Measurements from ENCODE around the gene WDTC1. TPM values are rescaled to one million over a fixed set of nuclear protein-coding genes. Genes with fewer than 3 reads are reported as not detected.

Gene WDTC1
- total RNA-seq, 1 experiment from 2014 or later, result 19.0 TPM

- Mint-ChIP-seq H3K4me1 (no peaks in the 10 kb centered on the region), H3K27me3 (ENCODE audit: low read depth) (no peaks in the 10 kb centered on the region), H3K27ac (no peak overlapping the region; a peak in 1 of 7 replicates), H3K36me3 (ENCODE audit: insufficient read depth in 1 of 3, low read depth in 3 of 3) (peaks cover 6 to 12% (median 9%) of the 10 kb centered on the region in 3 experiments; a peak in 5 of 7 replicates), H3K9me3 (peaks cover 6 to 9% of the 10 kb centered on the region in 2 experiments), H3K4me3 (no peak overlapping the region)
- no peaks in the 10 kb centered on the region for H3K79me2 ChIP-seq (ENCODE audit: insufficient read depth, low read length)
- H2BK5ac ChIP-seq (ENCODE audit: insufficient read length, low read length), result no peak overlapping the region
- H2BK12ac ChIP-seq (ENCODE audit: insufficient read length, low read depth, low read length), result no peak overlapping the region
- H3K4me2 ChIP-seq (ENCODE audit: insufficient read depth, insufficient read length, low read length), result no peak overlapping the region
- H3K23me2 ChIP-seq (ENCODE audit: insufficient read length, low read depth, low read length, poor library complexity, severe bottlenecking), result no peaks in the 10 kb centered on the region
- no peak overlapping the region for H3K4ac ChIP-seq (ENCODE audit: low read depth, low read length)
- no peak overlapping the region for H3K9ac ChIP-seq (ENCODE audit: extremely low read depth, insufficient read length, low read length)
- DNase-seq, result no peak
- no CpG with 5 or more reads among the region's 1 CpG for WGBS (ENCODE audit: extremely low coverage, insufficient read length, low lambda C conversion rate)
- no peak overlapping the region for H3T11ph ChIP-seq (ENCODE audit: low read length)
- no peak overlapping the region for H3K27ac ChIP-seq (ENCODE audit: insufficient read length, low read depth, low read length)
- no peak overlapping the region for H3K23ac ChIP-seq (ENCODE audit: insufficient read length, low read depth, low read length)
- H4K8ac ChIP-seq (replicated peaks; ENCODE audit: insufficient read length, low read depth, low read length), result no peak overlapping the region
- H2BK15ac ChIP-seq (ENCODE audit: low read depth, low read length), result no peak overlapping the region
- H4K20me1 ChIP-seq (ENCODE audit: control insufficient read depth, insufficient read depth, insufficient read length), result no peaks in the 10 kb centered on the region
- no peaks in the 10 kb centered on the region for H3K79me1 ChIP-seq (ENCODE audit: insufficient read depth, low read depth, low read length, poor library complexity, severe bottlenecking)
- H3K14ac ChIP-seq (ENCODE audit: insufficient read depth, low read length), result no peak overlapping the region
- H2BK120ac ChIP-seq (ENCODE audit: low read depth, low read length, poor library complexity, severe bottlenecking), result no peak overlapping the region
- no peak overlapping the region for H2AK5ac ChIP-seq (ENCODE audit: insufficient read length, low read length)
- H3K18ac ChIP-seq (ENCODE audit: insufficient read length, low read depth, low read length), result no peak overlapping the region
- H4K91ac ChIP-seq (ENCODE audit: insufficient read length, low read depth, low read length), result no peak overlapping the region
- no peak overlapping the region for H2BK20ac ChIP-seq (ENCODE audit: low read depth, low read length, poor library complexity, severe bottlenecking)
- no peak overlapping the region for H4K5ac ChIP-seq (ENCODE audit: insufficient read length, low read depth, low read length)
- no peak overlapping the region for H2AFZ ChIP-seq (ENCODE audit: low read length)
- no peaks in the 10 kb centered on the region for H3K9me3 ChIP-seq (ENCODE audit: control insufficient read depth, low read depth, low read length)
- no peak for TF ChIP-seq CTCF (conservative IDR thresholded peaks at IDR 0.05)
- H3K4me1 ChIP-seq (ENCODE audit: insufficient read depth, low read length), result no peaks in the 10 kb centered on the region
- no peaks in the 10 kb centered on the region for H3K27me3 ChIP-seq (ENCODE audit: insufficient read depth, low read length)
- H3K56ac ChIP-seq (ENCODE audit: insufficient read length, low read depth, low read length), result no peak overlapping the region
Measured at GRCh38 chr1:27274204-27274603, 39.8 kb downstream of the WDTC1 start.
